Body of pancreas (tissue), 4 donors: ENCODE results near the gene ESYT2. TPM values are rescaled to one million over a fixed set of nuclear protein-coding genes. Genes with fewer than 3 reads are reported as not detected.
"Not testable (repeated sequence)": the region's sequence is repeated elsewhere in the genome, so short reads cannot be mapped to it uniquely, and the experiment has no call there.

Experiments used
- ATAC-seq: fragments of 150-250 bp; one replicate; pipeline ENCODE4 v1.9.1; 2016
- DNase-seq, 4 donors: peaks; one replicate each; pipeline ENCODE4 v3.0.0-alpha.2; 2019
- H3K27ac ChIP-seq, 4 donors: fragments of 200-600 bp; sonication (generic); 1 replicate in 3 of 4; 2 replicates in 1 of 4; pipeline versions ENCODE4 v1.5.1 to v1.6.1; 2016 to 2019; ENCODE audit warnings: mild to moderate bottlenecking in 1 of 4, mixed read lengths in 1 of 4, moderate library complexity in 1 of 4
- H3K27me3 ChIP-seq, 2 donors: fragments of 200-600 bp; sonication (generic); one replicate each; pipeline ENCODE4 v1.6.0; 2016; ENCODE audit warnings: mild to moderate bottlenecking in 1 of 2
- H3K36me3 ChIP-seq, 2 donors: fragments of 200-600 bp; sonication (generic); replicated peaks in 1 of 2; 2 replicates each; pipeline ENCODE4 v1.5.1; 2016; ENCODE audit warnings: low read depth in 2 of 2; ENCODE audit not compliant: insufficient read depth in 1 of 2
- H3K4me1 ChIP-seq: fragments of 200-600 bp; sonication (generic); one replicate; pipeline ENCODE4 v1.6.0; 2016
- H3K4me3 ChIP-seq, 2 donors: fragments of 200-600 bp; sonication (generic); 1 replicate in 1 of 2; 2 replicates in 1 of 2; pipeline ENCODE4 v1.5.1; 2016 to 2019
- H3K9me3 ChIP-seq, 3 donors: fragments of 200-600 bp; sonication (generic); 1 replicate in 2 of 3; 2 replicates in 1 of 3; pipeline ENCODE4 v1.5.1; 2016
- CTCF ChIP-seq, 7 experiments: fragments of 450-650 bp in 4 of 7; fragments of 200-600 bp in 3 of 7; sonication (generic) in 3 of 7; IDR thresholded peaks; one replicate each; pipeline ENCODE4 v1.5.1; 2016 to 2019; ENCODE audit warnings: antibody characterized with exemption in 7 of 7
- POLR2A ChIP-seq, 3 donors: fragments of 450-650 bp; IDR thresholded peaks; one replicate each; pipeline ENCODE4 v1.6.1; 2016; ENCODE audit warnings: antibody characterized with exemption in 3 of 3, mild to moderate bottlenecking in 2 of 3
- WGBS, 2 donors: methylation state at CpG; one replicate each; pipeline ENCODE4 v1.1.5; 2017; 5-methylcytosine and 5-hydroxymethylcytosine counted together
- intact Hi-C: fragments of 100-400 bp; cut with DNase I; formaldehyde crosslinking; loops from one replicate; pipeline ENCODE4 v1.15.1; 2023
- total RNA-seq, 2 donors: library from RNA; depleted of rRNA; stranded (reverse); fragments of >200 nt; gene quantifications; one replicate each; pipeline ENCODE4 v1.1.0, GENCODE V29; 2016

The ESYT2 gene
- total RNA-seq, 2 donors from 2014 or later = 35.9 to 40.5 TPM

- 88% methylated on average over 7 of the region's 7 CpGs for WGBS, 2 donors
- Histone ChIP-seq H3K27me3 (no peaks in the 10 kb centered on the region), H3K4me3 (no peak overlapping the region), H3K4me1 (peaks cover 6% of the 10 kb centered on the region), H3K36me3 (no peaks in the 10 kb centered on the region), H3K9me3 (no peaks in the 10 kb centered on the region), H3K27ac (peak overlapping the region in 1 of 4 donors; percentile 61)
- no peak for DNase-seq
- intact Hi-C loops = no loop called here
- ATAC-seq = no peak
- TF ChIP-seq POLR2A (IDR thresholded peaks at IDR 0.05) = no peak
- TF ChIP-seq CTCF (IDR thresholded peaks at IDR 0.05) = no peak
These were observed 35.5 kb upstream of the ESYT2 start for GRCh38 chr7:158864833-158865232.

- peak overlapping the region in 3 of 4 donors; percentile 54 to 61 (median 60) for H3K27ac ChIP-seq
- intact Hi-C loops = no loop called here
These were observed 35.2 kb upstream of the ESYT2 start for GRCh38 chr7:158864507-158864820.

DNA sequence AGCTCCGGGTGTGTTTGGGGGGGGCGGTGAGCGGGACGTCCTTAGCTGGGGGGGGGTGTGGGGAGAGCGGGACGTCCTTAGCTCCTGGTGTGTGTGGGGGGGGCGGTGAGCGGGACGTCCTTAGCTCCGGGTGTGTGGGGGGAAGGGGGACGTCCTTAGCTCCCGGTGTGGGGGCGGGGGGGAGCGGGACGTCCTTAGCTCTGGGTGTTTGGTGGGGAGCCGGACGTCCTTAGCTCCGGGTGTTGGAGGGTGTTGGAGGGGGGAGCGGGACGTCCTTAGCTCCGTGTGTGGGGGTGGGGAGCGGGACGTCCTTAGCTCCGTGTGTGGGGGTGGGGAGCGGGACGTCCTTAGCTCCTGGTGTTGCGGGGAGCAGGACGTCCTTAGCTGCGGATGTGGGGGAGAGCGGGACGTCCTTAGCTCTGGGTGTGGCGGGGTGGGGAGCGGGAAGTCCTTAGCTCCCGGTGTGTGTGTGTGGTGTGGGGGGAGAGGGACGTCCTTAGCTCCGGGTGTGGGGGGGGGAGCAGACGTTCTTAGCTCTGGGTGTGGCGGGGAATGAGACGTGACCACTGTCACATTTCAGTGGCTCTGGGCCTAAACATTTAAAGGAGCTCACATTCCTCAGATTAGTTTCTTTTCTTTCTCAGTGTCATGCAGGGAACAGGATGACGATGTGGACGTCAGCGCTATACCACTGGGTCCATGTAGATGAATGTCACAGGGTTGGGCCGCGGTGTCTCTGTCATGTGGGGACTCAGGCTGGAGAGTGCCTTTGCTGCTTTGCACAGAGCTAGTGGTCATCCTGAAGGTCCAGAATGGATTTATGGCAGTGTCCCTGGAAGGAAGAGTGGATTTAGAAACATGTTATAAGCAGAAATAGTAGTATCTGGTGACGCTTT is 34.5 kb upstream of the ESYT2 start:
- intact Hi-C loops = no loop called here
- Histone ChIP-seq H3K27me3 (no peaks in the 10 kb centered on the region), H3K9me3 (no peaks in the 10 kb centered on the region), H3K4me3 (peak overlapping the region; percentile 27 to 31), H3K27ac (peak overlapping the region; percentile 30 to 61 (median 57)), H3K36me3 (no peaks in the 10 kb centered on the region), H3K4me1 (peaks cover 6% of the 10 kb centered on the region)
- ATAC-seq = peak; percentile 75
- TF ChIP-seq POLR2A (IDR thresholded peaks at IDR 0.05) (peak in 2 of 3 donors; percentile 14 to 32), CTCF (IDR thresholded peaks at IDR 0.05) (no peak)
- 5 to 13% methylated on average over 14 to 36 of the region's 45 CpGs for WGBS, 2 donors
- DNase-seq = peak; percentile 43 to 59 (median 56)

More at GRCh38 chr7:158864507-158864820, 35.2 kb upstream of the ESYT2 start:
- Histone ChIP-seq H3K9me3 (no peaks in the 10 kb centered on the region), H3K36me3 (no peaks in the 10 kb centered on the region), H3K4me1 (peaks cover 6% of the 10 kb centered on the region), H3K27me3 (no peaks in the 10 kb centered on the region), H3K4me3 (no peak overlapping the region)
- 88 to 93% methylated on average over 3 of the region's 3 CpGs for WGBS, 2 donors
- no peak for DNase-seq
- no peak for ATAC-seq
- TF ChIP-seq CTCF (IDR thresholded peaks at IDR 0.05) (no peak), POLR2A (IDR thresholded peaks at IDR 0.05) (no peak)

DNA sequence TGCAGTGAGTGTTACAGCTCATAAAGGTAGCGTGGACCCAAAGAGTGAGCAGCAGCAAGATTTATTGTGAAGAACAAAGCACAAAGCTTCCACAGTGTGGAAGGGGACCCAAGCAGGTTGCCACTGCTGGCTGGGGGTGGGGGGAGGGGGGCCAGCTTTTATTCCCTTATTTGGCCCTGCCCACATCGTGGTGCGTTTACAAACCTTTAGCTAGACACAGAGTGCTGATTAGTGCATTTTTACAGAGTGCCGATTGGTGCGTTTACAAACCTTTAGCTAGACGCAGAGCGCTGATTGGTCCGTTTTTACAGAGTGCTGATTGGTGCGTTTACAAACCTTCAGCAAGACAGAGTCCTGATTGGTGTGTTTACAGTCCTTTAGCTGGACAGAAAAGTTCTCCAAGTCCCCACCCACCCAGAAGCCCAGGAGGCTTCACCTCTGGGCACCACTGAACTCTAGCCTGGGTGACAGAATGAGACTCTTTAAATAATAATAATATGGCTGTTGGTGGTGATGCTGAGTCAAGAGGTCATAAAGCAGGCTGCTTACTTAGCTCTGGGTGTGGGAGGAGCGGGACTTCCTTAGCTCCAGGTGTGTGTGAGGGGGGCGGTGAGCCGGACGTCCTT is 33.8 kb upstream of the ESYT2 start:
- H3K27me3 ChIP-seq, H3K36me3 ChIP-seq, H3K4me1 ChIP-seq, intact Hi-C loops, H3K9me3 ChIP-seq: not testable (repeated sequence)
- WGBS, 2 donors = 53 to 63% methylated on average over 10 to 13 of the region's 13 CpGs
- DNase-seq = peak in 3 of 4 donors; percentile 21 to 35 (median 22)
- ATAC-seq = peak; percentile 54
- Histone ChIP-seq H3K27ac (peak overlapping the region in 3 of 4 donors; percentile 54 to 61 (median 60)), H3K4me3 (peak overlapping the region in 1 of 2 donors; percentile 27)

DNA sequence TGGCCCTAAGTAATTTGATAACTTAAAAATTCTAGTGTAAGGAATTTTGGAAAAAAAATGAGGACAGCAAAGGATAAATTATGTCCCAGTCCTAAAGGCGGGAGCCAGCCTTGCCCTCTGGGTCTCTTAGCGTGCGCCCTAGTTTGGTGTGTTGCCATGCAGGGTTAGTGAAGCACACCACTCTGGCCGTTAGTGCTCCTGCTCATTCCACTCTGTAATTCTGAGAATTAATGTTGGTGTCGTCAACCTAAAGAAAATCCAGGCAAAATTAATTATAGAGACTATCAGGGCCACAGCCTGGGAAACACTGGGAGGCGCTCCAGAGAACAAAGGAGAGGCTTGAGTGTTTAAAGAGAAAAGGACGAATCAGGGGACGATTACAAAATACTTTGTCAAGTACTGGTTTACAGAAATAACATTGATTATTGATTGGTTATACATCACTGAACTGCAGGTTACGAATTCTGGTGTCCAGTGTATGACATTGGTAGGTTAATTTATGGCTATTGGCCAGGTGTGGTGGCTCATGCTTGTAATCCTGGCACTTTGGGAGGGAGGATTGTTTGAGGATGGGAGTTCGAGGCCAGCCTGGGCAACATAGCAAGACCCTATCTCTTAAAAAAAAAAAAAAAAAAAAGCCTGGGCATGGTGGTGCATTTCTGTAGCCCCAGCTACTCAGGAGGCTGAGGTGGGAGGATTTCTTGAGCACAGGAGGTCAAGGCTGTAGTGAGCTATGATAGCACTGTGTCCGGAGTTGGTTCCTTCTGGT is 32.8 kb upstream of the ESYT2 start:
- H3K4me3 ChIP-seq = no peak overlapping the region
- peaks cover 15% of the 10 kb centered on the region for H3K4me1 ChIP-seq
- no peak for TF ChIP-seq CTCF (IDR thresholded peaks at IDR 0.05)
- 81% methylated on average over 11 of the region's 11 CpGs for WGBS, 2 donors
- ATAC-seq (no peak), DNase-seq (no peak)
- H3K27me3 ChIP-seq = no peaks in the 10 kb centered on the region
- intact Hi-C loops = no loop called here
- no peaks in the 10 kb centered on the region for H3K9me3 ChIP-seq
- H3K27ac ChIP-seq = no peak overlapping the region
- H3K36me3 ChIP-seq = no peaks in the 10 kb centered on the region
